Natural killer cell (primary cell): Measurements from ENCODE around the gene OCRL. TPM values are rescaled to one million over a fixed set of nuclear protein-coding genes. Genes with fewer than 3 reads are reported as not detected.

Experiments used
- ATAC-seq, 3 donors: fragments of 150-1000 bp in 2 of 3; fragments of 200-7000 bp in 1 of 3; cut with Tn5 transposase; 1 replicate in 1 of 3; 2 replicates in 2 of 3; pipeline ENCODE4 v1.10.0; 2021; ENCODE audit warnings: mild to moderate bottlenecking in 2 of 3, moderate library complexity in 2 of 3
- DNase-seq, 2 donors: peaks; one replicate each; pipeline versions ENCODE4 v3.0.0 to v3.0.0-alpha.2; 2013 to 2021; ENCODE audit warnings: mixed read lengths in 1 of 2
- H3K27ac ChIP-seq: one replicate; pipeline ENCODE4 v1.5.1; 2013; ENCODE audit warnings: mild to moderate bottlenecking, low read length
- H3K27me3 ChIP-seq: one replicate; pipeline ENCODE4 v1.6.1; 2013; ENCODE audit warnings: low read length; ENCODE audit not compliant: control insufficient read depth, insufficient read depth
- H3K36me3 ChIP-seq: one replicate; pipeline ENCODE4 v1.6.1; 2013; ENCODE audit warnings: low read length; ENCODE audit not compliant: control insufficient read depth, insufficient read depth
- H3K4me1 ChIP-seq: one replicate; pipeline ENCODE4 v1.6.1; 2013; ENCODE audit warnings: low read length; ENCODE audit not compliant: control insufficient read depth, insufficient read depth
- H3K4me3 ChIP-seq: one replicate; pipeline ENCODE4 v1.5.1; 2013; ENCODE audit warnings: low read length
- H3K9me3 ChIP-seq: one replicate; pipeline ENCODE4 v1.6.1; 2013; ENCODE audit warnings: low read length; ENCODE audit not compliant: control insufficient read depth, insufficient read depth
- H3K27ac Mint-ChIP-seq, 2 donors: one replicate each; pipeline ENCODE4 v1.8.0; 2022; ENCODE audit warnings: mild to moderate bottlenecking in 2 of 2, mixed read lengths in 2 of 2, moderate library complexity in 1 of 2
- H3K27me3 Mint-ChIP-seq, 2 donors: one replicate each; pipeline ENCODE4 v1.8.0; 2022; ENCODE audit warnings: low read depth in 2 of 2, mixed read lengths in 2 of 2
- H3K36me3 Mint-ChIP-seq: one replicate; pipeline ENCODE4 v1.8.0; 2022; ENCODE audit warnings: mixed read lengths
- H3K4me1 Mint-ChIP-seq, 2 donors: one replicate each; pipeline ENCODE4 v1.8.0; 2022; ENCODE audit warnings: mixed read lengths in 2 of 2
- H3K4me3 Mint-ChIP-seq: one replicate; pipeline ENCODE4 v1.8.0; 2022; ENCODE audit warnings: mild to moderate bottlenecking, moderate library complexity, mixed read lengths
- H3K9me3 Mint-ChIP-seq, 2 donors: one replicate each; pipeline ENCODE4 v1.8.0; 2022; ENCODE audit warnings: mixed read lengths in 2 of 2
- WGBS: methylation state at CpG from one replicate; pipeline ENCODE4 v1.1.7; 2013; ENCODE audit warnings: missing lambda C conversion rate; ENCODE audit not compliant: insufficient coverage; 5-methylcytosine and 5-hydroxymethylcytosine counted together
- intact Hi-C: fragments of 100-400 bp; cut with micrococcal nuclease; formaldehyde crosslinking; loops from one replicate; pipeline ENCODE4 v1.14.2; 2022
- total RNA-seq, 4 donors: library from RNA; stranded (reverse); fragments of 120-200 nt in 1 of 4; gene quantifications; one replicate each; pipeline versions ENCODE4 v1.2.3 to v1.2.4, GENCODE V29; 2013 to 2022
- TF ChIP-seq, protein P1 (sequence below): fragments of 200-600 bp; IDR thresholded peaks from one replicate; pipeline ENCODE4 v1.8.0; 2022; ENCODE audit warnings: antibody characterized with exemption

Gene OCRL
- total RNA-seq, 3 donors from 2014 or later (not counting 1 experiment from before 2014, with no cell fraction given) = 1.0 to 2.2 (median 1.8) TPM

DNA sequence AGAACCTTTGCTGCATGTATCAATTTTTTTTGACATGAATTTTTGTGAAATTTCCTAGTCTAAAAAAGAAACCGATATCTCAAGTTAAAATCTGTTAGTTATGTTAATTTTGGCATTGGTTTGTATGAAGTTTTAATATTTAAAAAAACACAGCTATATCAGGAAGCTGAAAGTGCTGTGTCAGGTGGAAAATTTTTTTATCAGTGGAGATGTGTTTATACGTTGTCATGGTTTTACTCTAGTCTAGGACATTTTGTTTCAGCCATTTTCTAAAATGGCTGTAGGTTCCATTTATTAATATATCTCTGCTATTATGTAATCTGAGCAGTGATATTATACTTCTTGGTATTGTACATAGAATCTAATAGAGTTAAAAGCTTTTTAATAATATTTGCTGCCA, 34.2 kb downstream of the OCRL start:
- no peak overlapping the region for H3K4me3 ChIP-seq
- TF ChIP-seq, protein P1, sequence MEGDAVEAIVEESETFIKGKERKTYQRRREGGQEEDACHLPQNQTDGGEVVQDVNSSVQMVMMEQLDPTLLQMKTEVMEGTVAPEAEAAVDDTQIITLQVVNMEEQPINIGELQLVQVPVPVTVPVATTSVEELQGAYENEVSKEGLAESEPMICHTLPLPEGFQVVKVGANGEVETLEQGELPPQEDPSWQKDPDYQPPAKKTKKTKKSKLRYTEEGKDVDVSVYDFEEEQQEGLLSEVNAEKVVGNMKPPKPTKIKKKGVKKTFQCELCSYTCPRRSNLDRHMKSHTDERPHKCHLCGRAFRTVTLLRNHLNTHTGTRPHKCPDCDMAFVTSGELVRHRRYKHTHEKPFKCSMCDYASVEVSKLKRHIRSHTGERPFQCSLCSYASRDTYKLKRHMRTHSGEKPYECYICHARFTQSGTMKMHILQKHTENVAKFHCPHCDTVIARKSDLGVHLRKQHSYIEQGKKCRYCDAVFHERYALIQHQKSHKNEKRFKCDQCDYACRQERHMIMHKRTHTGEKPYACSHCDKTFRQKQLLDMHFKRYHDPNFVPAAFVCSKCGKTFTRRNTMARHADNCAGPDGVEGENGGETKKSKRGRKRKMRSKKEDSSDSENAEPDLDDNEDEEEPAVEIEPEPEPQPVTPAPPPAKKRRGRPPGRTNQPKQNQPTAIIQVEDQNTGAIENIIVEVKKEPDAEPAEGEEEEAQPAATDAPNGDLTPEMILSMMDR = no peak
- no peaks in the 10 kb centered on the region for H3K9me3 ChIP-seq
- DNase-seq (no peak), ATAC-seq (no peak)
- Mint-ChIP-seq H3K36me3 (no peaks in the 10 kb centered on the region), H3K4me3 (no peak overlapping the region), H3K4me1 (no peaks in the 10 kb centered on the region), H3K9me3 (no peaks in the 10 kb centered on the region), H3K27ac (no peak overlapping the region), H3K27me3 (no peaks in the 10 kb centered on the region)
- no peak overlapping the region for H3K27ac ChIP-seq
- H3K36me3 ChIP-seq = no peaks in the 10 kb centered on the region
- WGBS = no CpG with 5 or more reads among the region's 2 CpGs
- no peaks in the 10 kb centered on the region for H3K27me3 ChIP-seq
- intact Hi-C loops = no loop called here
- no peaks in the 10 kb centered on the region for H3K4me1 ChIP-seq

DNA sequence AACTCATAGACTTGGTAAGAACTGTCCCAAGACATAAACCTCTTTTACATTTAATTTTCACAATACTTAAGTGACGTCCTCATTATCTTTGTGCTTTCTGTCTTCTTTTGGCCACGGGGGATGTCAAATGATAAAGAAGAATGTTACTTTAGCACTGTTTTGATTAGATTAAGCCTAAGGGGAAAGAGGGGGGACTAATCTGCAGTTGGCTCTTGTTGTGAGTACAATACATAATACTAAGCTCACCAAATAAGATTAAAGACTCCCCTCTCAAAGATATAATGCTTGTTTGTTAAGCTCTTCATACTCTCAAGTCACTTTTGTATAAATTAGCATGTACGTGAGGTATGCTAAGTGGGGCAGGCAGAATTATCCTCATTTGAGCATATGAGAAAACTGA, 36.5 kb downstream of the OCRL start:
- Mint-ChIP-seq H3K4me3 (no peak overlapping the region), H3K27ac (no peak overlapping the region), H3K4me1 (no peaks in the 10 kb centered on the region), H3K36me3 (no peaks in the 10 kb centered on the region), H3K9me3 (no peaks in the 10 kb centered on the region), H3K27me3 (no peaks in the 10 kb centered on the region)
- Histone ChIP-seq H3K4me3 (no peak overlapping the region), H3K36me3 (no peaks in the 10 kb centered on the region), H3K9me3 (no peaks in the 10 kb centered on the region), H3K27me3 (no peaks in the 10 kb centered on the region), H3K27ac (no peak overlapping the region), H3K4me1 (no peaks in the 10 kb centered on the region)
- intact Hi-C loops = no loop called here
- WGBS = no CpG with 5 or more reads among the region's 3 CpGs
- no peak for DNase-seq
- TF ChIP-seq, protein P1 = no peak
- no peak for ATAC-seq

DNA sequence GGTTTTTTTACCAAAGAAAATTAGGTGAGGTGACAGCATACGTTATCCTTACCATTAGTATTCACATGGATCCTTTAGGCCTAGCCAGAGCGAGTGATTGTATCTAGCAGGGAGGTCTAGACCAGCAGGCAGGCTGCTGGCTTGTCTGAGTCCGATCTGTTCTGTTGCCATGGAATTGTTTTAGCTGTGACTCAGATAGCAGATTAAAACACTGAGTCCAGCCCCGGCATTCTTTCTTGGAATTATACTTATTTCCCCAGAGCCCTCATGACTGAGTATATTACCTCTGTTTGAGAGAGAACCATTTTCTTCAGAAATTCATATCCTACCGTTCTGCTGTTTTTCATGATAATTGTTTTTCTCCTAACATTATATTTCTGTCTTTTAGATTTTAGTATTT, 37.4 kb downstream of the OCRL start:
- 90% methylated on average over 2 of the region's 5 CpGs for WGBS
- no peaks in the 10 kb centered on the region for H3K36me3 ChIP-seq
- Mint-ChIP-seq H3K27me3 (no peaks in the 10 kb centered on the region), H3K27ac (no peak overlapping the region), H3K4me3 (no peak overlapping the region), H3K4me1 (no peaks in the 10 kb centered on the region), H3K36me3 (no peaks in the 10 kb centered on the region), H3K9me3 (no peaks in the 10 kb centered on the region)
- no peaks in the 10 kb centered on the region for H3K9me3 ChIP-seq
- no peaks in the 10 kb centered on the region for H3K4me1 ChIP-seq
- ATAC-seq (no peak), DNase-seq (no peak)
- H3K27me3 ChIP-seq = no peaks in the 10 kb centered on the region
- no peak overlapping the region for H3K27ac ChIP-seq
- intact Hi-C loops = no loop called here
- TF ChIP-seq, protein P1 = no peak
- no peak overlapping the region for H3K4me3 ChIP-seq

DNA sequence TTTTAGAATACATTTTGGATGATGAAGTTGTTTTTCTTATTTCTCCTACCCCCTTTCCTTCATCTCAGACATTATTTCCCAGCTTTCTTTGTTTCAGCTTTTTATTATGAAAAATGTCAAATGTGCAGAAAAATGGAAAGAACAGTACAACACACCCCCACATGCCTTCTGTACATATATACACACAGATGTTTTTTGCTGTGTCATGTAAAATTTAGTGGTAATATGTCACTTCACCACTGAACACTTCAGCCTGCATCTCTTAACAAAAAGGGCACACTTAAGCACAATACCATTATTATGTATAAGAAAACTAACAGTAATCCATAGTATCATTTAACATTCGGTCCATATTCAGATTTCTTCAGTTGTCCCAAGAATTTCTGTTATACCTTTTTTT, 37.8 kb downstream of the OCRL start:
- no CpG with 5 or more reads among the region's 1 CpG for WGBS
- Histone ChIP-seq H3K36me3 (no peaks in the 10 kb centered on the region), H3K27ac (no peak overlapping the region), H3K4me3 (no peak overlapping the region), H3K27me3 (no peaks in the 10 kb centered on the region), H3K4me1 (no peaks in the 10 kb centered on the region), H3K9me3 (no peaks in the 10 kb centered on the region)
- Mint-ChIP-seq H3K36me3 (no peaks in the 10 kb centered on the region), H3K27me3 (no peaks in the 10 kb centered on the region), H3K9me3 (no peaks in the 10 kb centered on the region), H3K4me1 (no peaks in the 10 kb centered on the region), H3K4me3 (no peak overlapping the region), H3K27ac (no peak overlapping the region)
- no peak for ATAC-seq
- intact Hi-C loops = no loop called here
- TF ChIP-seq, protein P1 = no peak
- DNase-seq = no peak
